ENCODE results near the gene THRB. TPM values are rescaled to one million over a fixed set of nuclear protein-coding genes. Genes with fewer than 3 reads are reported as not detected.

The THRB gene
- total and polyA plus RNA-seq, 8 donors = 10.1 to 18.6 (median 15.1) TPM

DNA sequence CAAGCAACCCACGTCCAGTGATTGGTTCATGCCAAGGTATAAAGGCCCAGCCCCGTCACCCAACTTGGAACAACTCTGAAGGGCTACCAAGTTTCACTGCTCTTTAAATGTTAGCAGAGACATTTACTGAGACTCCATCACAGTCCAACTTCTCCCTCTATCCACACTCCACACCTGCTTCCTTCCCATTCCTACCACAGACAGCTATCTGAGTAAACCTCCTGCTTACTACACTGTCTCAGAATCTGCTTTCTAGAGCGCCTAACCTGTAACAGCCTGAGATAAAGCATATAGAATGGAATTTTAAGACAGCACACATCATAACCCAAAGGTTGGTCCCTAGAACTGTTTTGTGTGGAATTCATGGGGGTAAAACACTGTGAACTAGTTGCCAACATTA lies 106.5 kb downstream of the THRB start:
- Histone ChIP-seq H3K4me1 (peaks cover 0 to 9% of the 10 kb centered on the region in 2 donors), H3K9me3 (no peaks in the 10 kb centered on the region), H3K27me3 (no peaks in the 10 kb centered on the region), H3K27ac (no peak overlapping the region), H3K4me3 (no peak overlapping the region), H3K36me3 (no peaks in the 10 kb centered on the region)
- TF ChIP-seq, protein P1, sequence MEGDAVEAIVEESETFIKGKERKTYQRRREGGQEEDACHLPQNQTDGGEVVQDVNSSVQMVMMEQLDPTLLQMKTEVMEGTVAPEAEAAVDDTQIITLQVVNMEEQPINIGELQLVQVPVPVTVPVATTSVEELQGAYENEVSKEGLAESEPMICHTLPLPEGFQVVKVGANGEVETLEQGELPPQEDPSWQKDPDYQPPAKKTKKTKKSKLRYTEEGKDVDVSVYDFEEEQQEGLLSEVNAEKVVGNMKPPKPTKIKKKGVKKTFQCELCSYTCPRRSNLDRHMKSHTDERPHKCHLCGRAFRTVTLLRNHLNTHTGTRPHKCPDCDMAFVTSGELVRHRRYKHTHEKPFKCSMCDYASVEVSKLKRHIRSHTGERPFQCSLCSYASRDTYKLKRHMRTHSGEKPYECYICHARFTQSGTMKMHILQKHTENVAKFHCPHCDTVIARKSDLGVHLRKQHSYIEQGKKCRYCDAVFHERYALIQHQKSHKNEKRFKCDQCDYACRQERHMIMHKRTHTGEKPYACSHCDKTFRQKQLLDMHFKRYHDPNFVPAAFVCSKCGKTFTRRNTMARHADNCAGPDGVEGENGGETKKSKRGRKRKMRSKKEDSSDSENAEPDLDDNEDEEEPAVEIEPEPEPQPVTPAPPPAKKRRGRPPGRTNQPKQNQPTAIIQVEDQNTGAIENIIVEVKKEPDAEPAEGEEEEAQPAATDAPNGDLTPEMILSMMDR (IDR thresholded peaks at IDR 0.05) = no peak
- DNase-seq = no peak
- ATAC-seq = no peak
- intact Hi-C loops (cut with DNase I) = no loop called here

DNA sequence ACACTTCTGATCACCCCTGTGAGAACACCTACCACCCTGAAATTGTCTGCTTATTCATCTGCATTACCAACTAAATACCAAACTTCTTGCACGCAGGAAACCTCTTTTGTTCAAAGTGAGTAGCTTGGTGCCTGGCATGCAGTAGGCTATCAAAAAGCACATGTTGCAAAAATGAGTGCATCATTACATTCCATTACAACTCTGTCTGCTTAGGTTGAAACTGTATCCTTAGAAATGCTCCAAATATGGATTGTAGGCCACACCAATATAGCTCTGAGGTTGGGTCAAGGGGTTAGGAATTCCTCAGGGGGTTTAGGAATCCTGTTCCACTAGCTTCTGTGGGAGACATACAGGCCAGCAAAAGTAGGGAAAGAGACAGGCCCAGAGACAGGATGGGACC lies 107.2 kb downstream of the THRB start:
- Histone ChIP-seq H3K9me3 (no peaks in the 10 kb centered on the region), H3K27ac (no peak overlapping the region), H3K4me3 (no peak overlapping the region), H3K36me3 (no peaks in the 10 kb centered on the region), H3K27me3 (no peaks in the 10 kb centered on the region), H3K4me1 (peaks cover 0 to 9% of the 10 kb centered on the region in 2 donors)
- DNase-seq = no peak
- no peak for ATAC-seq
- TF ChIP-seq, protein P1 (IDR thresholded peaks at IDR 0.05) = no peak
- intact Hi-C loops (cut with DNase I) = no loop called here

DNA sequence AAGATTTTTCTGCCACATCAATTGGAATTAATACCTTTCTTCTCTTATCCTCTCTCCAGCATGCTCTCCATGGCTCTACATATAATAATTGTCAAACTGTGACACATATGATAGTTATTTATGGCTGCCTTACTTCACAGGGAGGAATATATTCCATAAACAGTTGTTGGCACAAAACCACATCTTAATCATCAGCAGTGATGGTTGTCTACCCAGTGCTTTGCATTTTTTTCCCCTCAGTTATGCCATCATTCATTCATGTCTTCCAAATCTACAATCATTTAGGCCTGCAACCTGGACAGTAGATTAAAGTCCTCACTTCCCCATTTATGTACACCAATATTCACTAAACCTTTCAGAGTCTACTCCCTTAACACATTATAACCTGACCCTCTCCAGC lies 107.7 kb downstream of the THRB start:
- no peak for DNase-seq
- Histone ChIP-seq H3K4me3 (no peak overlapping the region), H3K9me3 (no peaks in the 10 kb centered on the region), H3K27me3 (no peaks in the 10 kb centered on the region), H3K36me3 (no peaks in the 10 kb centered on the region), H3K4me1 (peaks cover 0 to 9% of the 10 kb centered on the region in 2 donors), H3K27ac (no peak overlapping the region)
- intact Hi-C loops (cut with DNase I) = no loop called here
- TF ChIP-seq, protein P1 (IDR thresholded peaks at IDR 0.05) = no peak
- ATAC-seq = no peak

DNA sequence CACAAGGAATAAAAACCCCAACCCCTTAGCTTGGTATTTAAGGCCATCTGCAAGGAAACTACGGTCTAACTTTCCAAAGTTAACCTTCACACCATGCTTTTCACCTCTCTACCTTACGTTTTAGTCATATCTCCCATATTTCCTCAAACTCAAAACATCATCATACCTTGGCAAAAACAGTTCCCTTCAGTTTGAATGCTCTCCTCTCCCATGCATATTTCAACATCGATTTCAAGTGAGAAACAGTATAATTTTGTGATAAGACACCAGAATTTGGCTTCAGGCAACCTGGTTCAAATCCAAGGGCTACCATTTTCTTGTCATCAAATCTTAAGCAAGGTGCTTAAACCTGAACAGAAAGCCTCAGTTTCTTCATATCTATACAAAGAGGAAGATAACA lies 108.2 kb downstream of the THRB start:
- intact Hi-C loops (cut with DNase I) = no loop called here
- H3K9me3 ChIP-seq = no peaks in the 10 kb centered on the region
- H3K36me3 ChIP-seq = no peaks in the 10 kb centered on the region
- H3K4me3 ChIP-seq = no peak overlapping the region
- H3K4me1 ChIP-seq = peaks cover 0 to 9% of the 10 kb centered on the region in 2 donors
- H3K27me3 ChIP-seq = no peaks in the 10 kb centered on the region
- TF ChIP-seq, protein P1 (IDR thresholded peaks at IDR 0.05) = no peak
- DNase-seq = no peak
- H3K27ac ChIP-seq = no peak overlapping the region
- ATAC-seq = no peak

DNA sequence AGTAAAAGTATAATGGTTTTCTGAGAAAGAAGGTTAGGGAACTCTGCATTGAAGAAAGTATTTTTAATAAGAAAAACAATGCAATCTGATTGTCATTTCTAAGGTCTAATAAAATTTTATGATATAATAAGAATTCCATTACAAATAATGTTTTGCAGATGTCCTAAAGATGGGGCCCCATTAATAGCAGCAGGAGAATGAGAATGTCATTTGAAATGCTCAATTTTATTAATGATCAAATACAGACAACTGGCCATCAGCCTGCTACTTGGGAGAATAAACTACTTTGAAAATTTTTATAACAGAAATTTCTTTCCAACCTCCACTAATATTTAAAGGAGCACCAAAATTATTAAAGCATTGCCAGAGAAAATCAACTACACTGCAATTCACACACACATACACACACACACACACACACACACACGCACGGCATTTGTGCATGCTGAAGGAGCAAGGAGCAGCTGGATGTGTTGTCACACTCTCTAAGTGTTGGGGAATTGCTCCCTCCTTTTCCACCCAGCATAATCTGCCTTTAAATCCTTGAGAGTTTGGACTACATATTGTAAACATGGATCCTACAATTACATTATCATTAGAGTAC lies 109.5 kb downstream of the THRB start:
- DNase-seq (no peak), ATAC-seq (no peak)
- TF ChIP-seq, protein P1 (IDR thresholded peaks at IDR 0.05) = no peak
- Histone ChIP-seq H3K27ac (no peak overlapping the region), H3K9me3 (no peaks in the 10 kb centered on the region), H3K4me1 (peaks cover 0 to 9% of the 10 kb centered on the region in 2 donors), H3K27me3 (no peaks in the 10 kb centered on the region), H3K36me3 (no peaks in the 10 kb centered on the region), H3K4me3 (no peak overlapping the region)
- intact Hi-C loops (cut with DNase I) = no loop called here

Data from left lung (tissue), 10 donors.